PFSK-1 (cell line): ENCODE results near the gene HPCA.

ENCODE experiments used
- FOXP2 ChIP-seq: optimal IDR thresholded peaks from 2 replicates; pipeline ENCODE3; 2011; ENCODE audit warnings: borderline replicate concordance, control low read depth, inconsistent platforms; ENCODE audit not compliant: insufficient read depth; ENCODE audit errors: extremely low read length, extremely low read depth
- POLR2AphosphoS5 ChIP-seq: IDR thresholded peaks from 2 replicates; pipeline ENCODE4 v1.6.1; 2012; ENCODE audit warnings: low read depth, mild to moderate bottlenecking, control low read depth, low read length, moderate library complexity
- SIN3A ChIP-seq: IDR thresholded peaks from 2 replicates; pipeline ENCODE4 v1.6.1; 2012; ENCODE audit warnings: mild to moderate bottlenecking, low read length, moderate library complexity, borderline replicate concordance; ENCODE audit not compliant: insufficient read depth
- TAF1 ChIP-seq: IDR thresholded peaks from 2 replicates; pipeline ENCODE4 v1.6.1; 2012; ENCODE audit warnings: low read length, control low read depth, borderline replicate concordance; ENCODE audit not compliant: insufficient read depth
- TF ChIP-seq, protein P1 (sequence below), 2 experiments: IDR thresholded peaks; 2 replicates each; pipeline versions ENCODE4 v1.6.1 to v1.8.0; 2011 to 2012; ENCODE audit warnings: low read depth in 2 of 2, low read length in 2 of 2, control low read depth in 1 of 2, inconsistent platforms in 1 of 2, mild to moderate bottlenecking in 1 of 2, moderate library complexity in 1 of 2; ENCODE audit not compliant: insufficient read depth in 1 of 2

GRCh38 chr1:32887623-32888022 lies 1.3 kb downstream of the HPCA start:
- TF ChIP-seq POLR2AphosphoS5 (no peak), TAF1 (no peak), SIN3A (no peak), FOXP2 (no peak)
- TF ChIP-seq, protein P1, sequence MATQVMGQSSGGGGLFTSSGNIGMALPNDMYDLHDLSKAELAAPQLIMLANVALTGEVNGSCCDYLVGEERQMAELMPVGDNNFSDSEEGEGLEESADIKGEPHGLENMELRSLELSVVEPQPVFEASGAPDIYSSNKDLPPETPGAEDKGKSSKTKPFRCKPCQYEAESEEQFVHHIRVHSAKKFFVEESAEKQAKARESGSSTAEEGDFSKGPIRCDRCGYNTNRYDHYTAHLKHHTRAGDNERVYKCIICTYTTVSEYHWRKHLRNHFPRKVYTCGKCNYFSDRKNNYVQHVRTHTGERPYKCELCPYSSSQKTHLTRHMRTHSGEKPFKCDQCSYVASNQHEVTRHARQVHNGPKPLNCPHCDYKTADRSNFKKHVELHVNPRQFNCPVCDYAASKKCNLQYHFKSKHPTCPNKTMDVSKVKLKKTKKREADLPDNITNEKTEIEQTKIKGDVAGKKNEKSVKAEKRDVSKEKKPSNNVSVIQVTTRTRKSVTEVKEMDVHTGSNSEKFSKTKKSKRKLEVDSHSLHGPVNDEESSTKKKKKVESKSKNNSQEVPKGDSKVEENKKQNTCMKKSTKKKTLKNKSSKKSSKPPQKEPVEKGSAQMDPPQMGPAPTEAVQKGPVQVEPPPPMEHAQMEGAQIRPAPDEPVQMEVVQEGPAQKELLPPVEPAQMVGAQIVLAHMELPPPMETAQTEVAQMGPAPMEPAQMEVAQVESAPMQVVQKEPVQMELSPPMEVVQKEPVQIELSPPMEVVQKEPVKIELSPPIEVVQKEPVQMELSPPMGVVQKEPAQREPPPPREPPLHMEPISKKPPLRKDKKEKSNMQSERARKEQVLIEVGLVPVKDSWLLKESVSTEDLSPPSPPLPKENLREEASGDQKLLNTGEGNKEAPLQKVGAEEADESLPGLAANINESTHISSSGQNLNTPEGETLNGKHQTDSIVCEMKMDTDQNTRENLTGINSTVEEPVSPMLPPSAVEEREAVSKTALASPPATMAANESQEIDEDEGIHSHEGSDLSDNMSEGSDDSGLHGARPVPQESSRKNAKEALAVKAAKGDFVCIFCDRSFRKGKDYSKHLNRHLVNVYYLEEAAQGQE (IDR thresholded peaks at IDR 0.05; ENCODE audit: insufficient read depth in 1 of 2, low read depth in 2 of 2, low read length in 2 of 2) = no peak
